H1 (cell line): ENCODE measurements around the gene RP9. TPM values are rescaled to one million over a fixed set of nuclear protein-coding genes. Genes with fewer than 3 reads are reported as not detected.

Source experiments
- BCL11A ChIP-seq, 2 experiments: IDR thresholded peaks; one replicate each; pipeline ENCODE4 v1.6.1; 2011; ENCODE audit warnings: low read depth in 2 of 2, low read length in 2 of 2, mild to moderate bottlenecking in 2 of 2
- BRCA1 ChIP-seq: IDR thresholded peaks from 2 replicates; pipeline ENCODE4 v1.6.1; 2012; ENCODE audit warnings: low read depth, low read length, improper control_type of control experiment
- CTBP2 ChIP-seq: IDR thresholded peaks from 2 replicates; pipeline ENCODE4 v1.7.0; 2011; ENCODE audit warnings: borderline replicate concordance, mild to moderate bottlenecking, moderate library complexity, mixed read lengths, low read length; ENCODE audit not compliant: insufficient read depth, insufficient read length
- EGR1 ChIP-seq: IDR thresholded peaks from 2 replicates; pipeline ENCODE4 v1.6.1; 2011; ENCODE audit warnings: low read depth, low read length, borderline replicate concordance
- EP300 ChIP-seq, 2 experiments: IDR thresholded peaks; 1 replicate in 1 of 2; 2 replicates in 1 of 2; pipeline ENCODE4 v1.6.1; 2011 to 2012; ENCODE audit warnings: low read depth in 2 of 2, low read length in 2 of 2, mild to moderate bottlenecking in 2 of 2, borderline replicate concordance in 1 of 2, inconsistent platforms in 1 of 2, moderate library complexity in 1 of 2
- HDAC2 ChIP-seq, 2 experiments: fragments of 300-600 bp in 1 of 2; sonication (generic) in 1 of 2; IDR thresholded peaks; 2 replicates each; pipeline ENCODE4 v1.6.1; 2011 to 2012; ENCODE audit warnings: low read depth in 2 of 2, low read length in 2 of 2, mild to moderate bottlenecking in 2 of 2, moderate library complexity in 2 of 2, borderline replicate concordance in 1 of 2, inconsistent platforms in 1 of 2
- KDM4A ChIP-seq: IDR thresholded peaks from one replicate; pipeline ENCODE4 v1.7.1; 2012; ENCODE audit warnings: low read depth, mild to moderate bottlenecking, moderate library complexity, low read length, inconsistent platforms; ENCODE audit not compliant: severe bottlenecking
- POU5F1 ChIP-seq: IDR thresholded peaks from 2 replicates; pipeline ENCODE4 v1.6.1; 2011; ENCODE audit warnings: low read depth, mild to moderate bottlenecking, low read length, moderate library complexity
- RAD21 ChIP-seq, 2 experiments: IDR thresholded peaks in 1 of 2; conservative IDR thresholded peaks in 1 of 2; 2 replicates each; pipeline ENCODE4 v1.6.1; 2011; ENCODE audit warnings: low read depth in 2 of 2, low read length in 2 of 2, improper control_type of control experiment in 1 of 2, inconsistent platforms in 1 of 2, mild to moderate bottlenecking in 1 of 2, moderate library complexity in 1 of 2
- SIX5 ChIP-seq: IDR thresholded peaks from 2 replicates; pipeline ENCODE4 v1.6.1; 2011; ENCODE audit warnings: mild to moderate bottlenecking, low read depth, low read length
- SP1 ChIP-seq: IDR thresholded peaks from 2 replicates; pipeline ENCODE4 v1.6.1; 2011; ENCODE audit warnings: low read depth, low read length
- SP4 ChIP-seq: IDR thresholded peaks from 2 replicates; pipeline ENCODE4 v1.6.1; 2012; ENCODE audit warnings: low read length, inconsistent platforms
- TBP ChIP-seq: IDR thresholded peaks from 2 replicates; pipeline ENCODE4 v1.6.1; 2011; ENCODE audit warnings: low read depth, low read length, improper control_type of control experiment
- TCF12 ChIP-seq: IDR thresholded peaks from 2 replicates; pipeline ENCODE4 v1.6.1; 2011; ENCODE audit warnings: low read depth, mild to moderate bottlenecking, low read length
- ZNF274 ChIP-seq: IDR thresholded peaks from 2 replicates; pipeline ENCODE4 v1.7.0; 2012; ENCODE audit warnings: low read length, borderline replicate concordance; ENCODE audit errors: extremely low read depth
- polyA plus RNA-seq, 7 experiments: library from polyadenylated mRNA; depleted of rRNA in 3 of 7; stranded (reverse) in 5 of 7; unstranded in 2 of 7; fragments of >200 nt in 5 of 7; fragments of 200-250 nt in 2 of 7; gene quantifications; 1 replicate in 5 of 7; 2 replicates in 1 of 7; 4 replicates in 1 of 7; pipeline versions ENCODE4 v1.2.1 to v1.2.3, GENCODE V29; 2011 to 2013; ENCODE audit warnings: missing spikeins in 2 of 7, mixed read lengths in 2 of 7
- total RNA-seq: library from RNA; stranded (reverse); fragmentation: NEBNext Ultra II Directional; extraction: Animal tissue kit (Norgen Biotek cat#: 25700); gene quantifications from 2 replicates; pipeline ENCODE4 v1.2.1, GENCODE V29; 2021
- TF ChIP-seq, protein P1 (sequence below): IDR thresholded peaks from 2 replicates; pipeline ENCODE4 v1.6.1; 2012; ENCODE audit warnings: inconsistent platforms
- TF ChIP-seq, protein P2 (sequence below), 3 experiments: IDR thresholded peaks; 1 replicate in 2 of 3; 2 replicates in 1 of 3; pipeline versions ENCODE4 v1.5.1 to v1.6.1; 2011; ENCODE audit warnings: low read length in 3 of 3, mild to moderate bottlenecking in 3 of 3, inconsistent platforms in 2 of 3, low read depth in 1 of 3, moderate library complexity in 1 of 3; ENCODE audit not compliant: insufficient read depth in 1 of 3; ENCODE audit errors: control extremely low read depth in 1 of 3
- TF ChIP-seq, protein P3 (sequence below): IDR thresholded peaks from 2 replicates; pipeline ENCODE4 v1.6.1; 2011; ENCODE audit warnings: low read length, improper control_type of control experiment

The RP9 gene
- total and polyA plus RNA-seq, 2 of the 8 experiments (the other 6 are each of a cell fraction or from before 2014, with no cell fraction given) = 11.0 to 12.4 TPM

DNA sequence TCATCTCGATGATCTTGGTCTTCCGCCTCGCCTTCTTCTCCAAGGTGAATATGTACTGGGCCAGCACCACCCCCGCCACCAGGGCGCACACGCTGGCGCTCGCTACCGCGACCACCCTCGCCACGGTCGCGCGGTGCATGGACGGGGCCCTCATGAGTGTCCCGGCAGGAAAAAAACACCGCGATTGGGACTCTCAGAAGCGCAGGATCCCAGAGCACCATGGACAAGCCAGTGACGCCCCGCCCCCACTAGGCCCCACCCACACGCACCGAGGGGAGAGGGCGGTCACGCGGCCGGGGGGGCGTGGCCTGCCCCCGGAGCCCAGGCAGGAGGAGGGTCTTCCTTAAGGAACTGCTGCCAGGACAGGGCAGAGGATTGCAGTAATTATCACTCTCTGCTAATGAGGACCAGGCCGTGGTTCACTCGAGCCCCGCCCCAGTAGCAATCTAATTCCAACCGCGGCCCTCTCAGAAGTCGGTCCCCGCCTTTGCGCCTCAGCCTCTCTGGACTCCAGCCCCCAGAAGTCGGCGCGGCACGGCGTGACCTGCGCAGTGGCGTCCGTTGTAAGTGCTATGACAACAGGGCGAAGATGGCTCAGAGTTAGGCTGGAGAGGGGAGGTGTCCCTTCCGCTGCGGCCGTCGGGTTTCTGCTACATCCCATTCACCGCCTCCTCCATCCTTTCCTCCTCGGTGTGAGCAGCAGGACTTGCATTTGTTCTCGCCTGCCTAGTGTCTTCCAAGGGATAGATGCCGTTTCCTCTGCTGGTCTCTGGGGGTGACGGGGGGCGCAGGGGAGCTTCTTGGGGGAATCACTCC is 20.0 kb upstream of the RP9 start, which contains the start of gene BBS9 (continued):
- TF ChIP-seq EP300 (IDR thresholded peaks at IDR 0.05; ENCODE audit: borderline replicate concordance in 1 of 2, low read depth in 2 of 2, low read length in 2 of 2) (no peak), ZNF274 (no peak), SIX5 (peak; percentile 61), BCL11A (IDR thresholded peaks at IDR 0.05; ENCODE audit: low read depth in 2 of 2, low read length in 2 of 2) (no peak), SP4 (0 out of 2 replicates have a peak, but pooled peaks have one; percentile 23), BRCA1 (no peak), CTBP2 (no peak), RAD21 (IDR thresholded peaks at IDR 0.05 in 1 of 2, conservative IDR thresholded peaks at IDR 0.05 in 1 of 2; ENCODE audit: low read depth in 2 of 2, low read length in 2 of 2) (no peak), TBP (peak; percentile 44; the same call in 1 of the 2 replicates), TCF12 (no peak), KDM4A (peak; percentile 82), SP1 (0 out of 2 replicates have a peak, but pooled peaks have one; percentile 10), HDAC2 (IDR thresholded peaks at IDR 0.05; ENCODE audit: borderline replicate concordance in 1 of 2, low read depth in 2 of 2, low read length in 2 of 2) (peak in 1 of 2 experiments; percentile 68; a peak in 1 of 4 replicates), POU5F1 (no peak), EGR1 (no peak)
- TF ChIP-seq, protein P1, sequence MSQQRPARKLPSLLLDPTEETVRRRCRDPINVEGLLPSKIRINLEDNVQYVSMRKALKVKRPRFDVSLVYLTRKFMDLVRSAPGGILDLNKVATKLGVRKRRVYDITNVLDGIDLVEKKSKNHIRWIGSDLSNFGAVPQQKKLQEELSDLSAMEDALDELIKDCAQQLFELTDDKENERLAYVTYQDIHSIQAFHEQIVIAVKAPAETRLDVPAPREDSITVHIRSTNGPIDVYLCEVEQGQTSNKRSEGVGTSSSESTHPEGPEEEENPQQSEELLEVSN = no peak
- TF ChIP-seq, protein P2, sequence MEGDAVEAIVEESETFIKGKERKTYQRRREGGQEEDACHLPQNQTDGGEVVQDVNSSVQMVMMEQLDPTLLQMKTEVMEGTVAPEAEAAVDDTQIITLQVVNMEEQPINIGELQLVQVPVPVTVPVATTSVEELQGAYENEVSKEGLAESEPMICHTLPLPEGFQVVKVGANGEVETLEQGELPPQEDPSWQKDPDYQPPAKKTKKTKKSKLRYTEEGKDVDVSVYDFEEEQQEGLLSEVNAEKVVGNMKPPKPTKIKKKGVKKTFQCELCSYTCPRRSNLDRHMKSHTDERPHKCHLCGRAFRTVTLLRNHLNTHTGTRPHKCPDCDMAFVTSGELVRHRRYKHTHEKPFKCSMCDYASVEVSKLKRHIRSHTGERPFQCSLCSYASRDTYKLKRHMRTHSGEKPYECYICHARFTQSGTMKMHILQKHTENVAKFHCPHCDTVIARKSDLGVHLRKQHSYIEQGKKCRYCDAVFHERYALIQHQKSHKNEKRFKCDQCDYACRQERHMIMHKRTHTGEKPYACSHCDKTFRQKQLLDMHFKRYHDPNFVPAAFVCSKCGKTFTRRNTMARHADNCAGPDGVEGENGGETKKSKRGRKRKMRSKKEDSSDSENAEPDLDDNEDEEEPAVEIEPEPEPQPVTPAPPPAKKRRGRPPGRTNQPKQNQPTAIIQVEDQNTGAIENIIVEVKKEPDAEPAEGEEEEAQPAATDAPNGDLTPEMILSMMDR (IDR thresholded peaks at IDR 0.05; ENCODE audit: control extremely low read depth in 1 of 3, insufficient read depth in 1 of 3, low read depth in 1 of 3, low read length in 3 of 3) = no peak
- TF ChIP-seq, protein P3, sequence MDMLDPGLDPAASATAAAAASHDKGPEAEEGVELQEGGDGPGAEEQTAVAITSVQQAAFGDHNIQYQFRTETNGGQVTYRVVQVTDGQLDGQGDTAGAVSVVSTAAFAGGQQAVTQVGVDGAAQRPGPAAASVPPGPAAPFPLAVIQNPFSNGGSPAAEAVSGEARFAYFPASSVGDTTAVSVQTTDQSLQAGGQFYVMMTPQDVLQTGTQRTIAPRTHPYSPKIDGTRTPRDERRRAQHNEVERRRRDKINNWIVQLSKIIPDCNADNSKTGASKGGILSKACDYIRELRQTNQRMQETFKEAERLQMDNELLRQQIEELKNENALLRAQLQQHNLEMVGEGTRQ = peak; percentile 43; the same call in 1 of the 2 replicates
